IMR-90 (cell line): ENCODE data around the gene SNRPF. TPM values are rescaled to one million over a fixed set of nuclear protein-coding genes. Genes with fewer than 3 reads are reported as not detected.
A peak's percentile ranks its signal among the peaks of the same experiment; 100 is the strongest.

Source experiments
- ATAC-seq: fragments of 200-7000 bp; cut with Tn5 transposase; 2 replicates; pipeline ENCODE4 v1.9.1; 2020; ENCODE audit warnings: low read depth, mild to moderate bottlenecking, moderate library complexity
- BruUV-seq: library from RNA; stranded (reverse); fragments of 400-500 nt; replicated peaks from 2 replicates; lab custom pipeline; 2021; lab: Mats Ljungman, UMichigan
- CTCF ChIA-PET: fragments of 300-600 bp; formaldehyde crosslinking; extraction: SDS; loops from one replicate; lab custom pipeline; 2021; ENCODE audit warnings: antibody characterized with exemption; lab: Yijun Ruan, JAX
- POLR2A ChIA-PET: fragments of 300-600 bp; sonication (Branson Sonifier 250); formaldehyde crosslinking; loops from one replicate; lab custom pipeline; 2022; ENCODE audit warnings: antibody characterized with exemption; ENCODE audit not compliant: unreplicated experiment; lab: Charles Lee
- DNase-seq: peaks from one replicate; pipeline ENCODE4 v3.0.0; 2013
- H2AFZ ChIP-seq: replicated peaks from 2 replicates; pipeline ENCODE3; 2013; ENCODE audit warnings: low read length, mild to moderate bottlenecking; ENCODE audit not compliant: poor library complexity
- H2AK5ac ChIP-seq: 2 replicates; pipeline ENCODE4 v1.6.1; 2013; ENCODE audit warnings: low read depth, low read length, inconsistent platforms
- H2AK9ac ChIP-seq: replicated peaks from 2 replicates; pipeline ENCODE3; 2013; ENCODE audit warnings: mild to moderate bottlenecking, low read depth, low read length, moderate library complexity; ENCODE audit not compliant: poor library complexity
- H2BK120ac ChIP-seq: 2 replicates; pipeline ENCODE4 v1.6.1; 2013; ENCODE audit warnings: low read depth, low read length, inconsistent platforms
- H2BK15ac ChIP-seq: 3 replicates; pipeline ENCODE4 v1.6.1; 2013; ENCODE audit warnings: low read depth, low read length, inconsistent platforms
- H2BK20ac ChIP-seq: 2 replicates; pipeline ENCODE4 v1.6.1; 2013; ENCODE audit warnings: low read depth, mild to moderate bottlenecking, inconsistent platforms, low read length, moderate library complexity
- H2BK5ac ChIP-seq: 2 replicates; pipeline ENCODE4 v1.6.1; 2013; ENCODE audit warnings: mild to moderate bottlenecking, low read depth, low read length, inconsistent platforms; ENCODE audit not compliant: poor library complexity, severe bottlenecking
- H3K14ac ChIP-seq: replicated peaks from 2 replicates; pipeline ENCODE4 v1.6.1; 2013; ENCODE audit warnings: low read depth, low read length, inconsistent platforms
- H3K18ac ChIP-seq: 2 replicates; pipeline ENCODE4 v1.6.1; 2013; ENCODE audit warnings: low read depth, low read length, control low read depth
- H3K23ac ChIP-seq: 2 replicates; pipeline ENCODE4 v1.6.1; 2013; ENCODE audit warnings: low read depth, low read length, inconsistent platforms
- H3K27ac ChIP-seq: 2 replicates; pipeline ENCODE4 v1.5.1; 2013; ENCODE audit warnings: mild to moderate bottlenecking, control low read depth, low read length; ENCODE audit not compliant: insufficient read depth
- H3K27me3 ChIP-seq: 2 replicates; pipeline ENCODE4 v1.6.1; 2013; ENCODE audit warnings: low read length; ENCODE audit not compliant: control insufficient read depth, insufficient read depth
- H3K36me3 ChIP-seq: 2 replicates; pipeline ENCODE4 v1.6.1; 2013; ENCODE audit warnings: low read length, mixed read lengths; ENCODE audit not compliant: control insufficient read depth, insufficient read depth
- H3K4ac ChIP-seq: 2 replicates; pipeline ENCODE4 v1.6.1; 2013; ENCODE audit warnings: low read depth, low read length, inconsistent platforms
- H3K4me1 ChIP-seq: 2 replicates; pipeline ENCODE4 v1.6.1; 2013; ENCODE audit warnings: low read length, mixed read lengths; ENCODE audit not compliant: control insufficient read depth, insufficient read depth
- H3K4me2 ChIP-seq: 2 replicates; pipeline ENCODE4 v1.6.1; 2013; ENCODE audit warnings: low read depth, mild to moderate bottlenecking, control low read depth, low read length, moderate library complexity
- H3K4me3 ChIP-seq: 2 replicates; pipeline ENCODE4 v1.5.1; 2013; ENCODE audit warnings: low read depth, mild to moderate bottlenecking, control low read depth, low read length, moderate library complexity; ENCODE audit not compliant: insufficient read depth
- H3K56ac ChIP-seq: 2 replicates; pipeline ENCODE4 v1.6.1; 2013; ENCODE audit warnings: low read length, inconsistent platforms; ENCODE audit not compliant: insufficient read depth; ENCODE audit errors: extremely low read depth
- H3K79me1 ChIP-seq, 2 experiments: 2 replicates each; pipeline ENCODE4 v1.6.1; 2013; ENCODE audit warnings: low read length in 2 of 2, inconsistent platforms in 1 of 2, low read depth in 1 of 2
- H3K9ac ChIP-seq: 2 replicates; pipeline ENCODE4 v1.6.1; 2013; ENCODE audit warnings: low read depth, low read length, control low read depth
- H3K9me1 ChIP-seq: 2 replicates; pipeline ENCODE4 v1.6.1; 2013; ENCODE audit warnings: low read length, inconsistent platforms; ENCODE audit not compliant: insufficient read depth
- H3K9me3 ChIP-seq: 2 replicates; pipeline ENCODE4 v1.6.1; 2013; ENCODE audit warnings: low read length; ENCODE audit not compliant: control insufficient read depth, insufficient read depth
- H4K20me1 ChIP-seq: 2 replicates; pipeline ENCODE4 v1.6.1; 2013; ENCODE audit warnings: low read length, inconsistent platforms; ENCODE audit not compliant: insufficient read depth
- H4K5ac ChIP-seq: 2 replicates; pipeline ENCODE4 v1.6.1; 2013; ENCODE audit warnings: mild to moderate bottlenecking, low read depth, low read length, control low read depth
- H4K8ac ChIP-seq, 2 experiments: 2 replicates each; pipeline ENCODE4 v1.6.1; 2013; ENCODE audit warnings: low read depth in 2 of 2, low read length in 2 of 2, control low read depth in 1 of 2, inconsistent platforms in 1 of 2
- H4K91ac ChIP-seq: 2 replicates; pipeline ENCODE4 v1.6.1; 2013; ENCODE audit warnings: low read depth, low read length, inconsistent platforms; ENCODE audit not compliant: insufficient read depth
- RFX5 ChIP-seq: IDR thresholded peaks from 2 replicates; pipeline ENCODE4 v1.8.0; 2012; ENCODE audit warnings: low read depth, mild to moderate bottlenecking, low read length, moderate library complexity
- WGBS, 2 experiments: methylation state at CpG; one replicate each; pipeline versions ENCODE4 v1.1.5 to v1.1.7; 2013; ENCODE audit warnings: missing lambda C conversion rate in 2 of 2; ENCODE audit not compliant: insufficient read length in 1 of 2; ENCODE audit errors: extremely low coverage in 2 of 2; 5-methylcytosine and 5-hydroxymethylcytosine counted together
- dilution Hi-C: fragments of 300-500 bp; cut with HindIII; formaldehyde crosslinking; loops from one replicate; pipeline ENCODE4 v1.14.3; 2018; ENCODE audit warnings: low sequenced_read_pairs; ENCODE audit not compliant: unreplicated experiment
- in situ Hi-C: fragments of 300-500 bp; cut with MboI; formaldehyde crosslinking; loops from 3 replicates; pipeline ENCODE4 v1.14.3; 2019; ENCODE audit warnings: low sequenced_read_pairs, inconsistent platforms, mixed read lengths
- intact Hi-C: fragments of 100-400 bp; cut with micrococcal nuclease; formaldehyde crosslinking; loops from 2 replicates; pipeline ENCODE4 v1.10.0; 2022
- polyA plus RNA-seq, 3 experiments: library from polyadenylated mRNA; depleted of rRNA; stranded (reverse); fragments of >200 nt; gene quantifications; 2 replicates each; pipeline ENCODE4 v1.2.3, GENCODE V29; 2012; ENCODE audit warnings: low replicate concordance in 1 of 3
- total RNA-seq: library from RNA; depleted of rRNA; stranded (reverse); fragments of >200 nt; gene quantifications from 2 replicates; pipeline ENCODE4 v1.2.3, GENCODE V29; 2012

The SNRPF gene
- total and polyA plus RNA-seq, 2 of the 4 experiments (the other 2 are of a cell fraction) = 5.0 to 27.9 TPM

GRCh38 chr12:95882080-95882479 is 23.3 kb downstream of the SNRPF start:
- dilution Hi-C loops (no loop called here), in situ Hi-C loops (no loop called here), intact Hi-C loops (no loop called here)
- peak; percentile 34 for DNase-seq
- Histone ChIP-seq H4K5ac (no peak overlapping the region), H4K8ac (no peak overlapping the region), H2BK120ac (no peak overlapping the region), H3K56ac (no peak overlapping the region), H3K9me3 (no peaks in the 10 kb centered on the region), H4K20me1 (no peaks in the 10 kb centered on the region), H3K23ac (no peak overlapping the region), H2AK5ac (0 out of 2 replicates have a peak overlapping the region, but pooled peaks have one; percentile 23), H3K18ac (no peak overlapping the region), H2AFZ (no peak overlapping the region), H3K4me2 (peak overlapping the region; percentile 62; the same call in 1 of the 2 replicates), H3K27me3 (no peaks in the 10 kb centered on the region), H3K4ac (no peak overlapping the region), H3K4me1 (no peaks in the 10 kb centered on the region), H3K9me1 (no peaks in the 10 kb centered on the region), H3K14ac (no peak overlapping the region), H3K27ac (no peak overlapping the region), H2AK9ac (no peak overlapping the region), H3K36me3 (no peaks in the 10 kb centered on the region), H4K91ac (no peak overlapping the region), H2BK20ac (no peak overlapping the region; the same call in 1 of the 2 replicates), H3K79me1 (no peaks in the 10 kb centered on the region), H2BK5ac (no peak overlapping the region), H3K4me3 (no peak overlapping the region), H2BK15ac (no peak overlapping the region), H3K9ac (no peak overlapping the region)
- TF ChIP-seq RFX5 = no peak
- ChIA-PET CTCF (no interaction called here), POLR2A (no interaction called here)
- ATAC-seq = no peak
- BruUV-seq = no TSS peak
- WGBS, 2 experiments = 33 to 100% methylated on average over 1 of the region's 1 CpG
